Measurements from ENCODE around the gene CHMP2A. TPM values are rescaled to one million over a fixed set of nuclear protein-coding genes. Genes with fewer than 3 reads are reported as not detected.

CHMP2A gene
- total RNA-seq, 2 donors from 2014 or later: 74.8 to 88.8 TPM

- no peaks in the 10 kb centered on the region for H3K9me3 ChIP-seq (ENCODE audit: control insufficient read depth, low read length, poor library complexity, severe bottlenecking)
- peaks cover 45% of the 10 kb centered on the region for H3K4me1 Mint-ChIP-seq
- H3K27me3 Mint-ChIP-seq: no peaks in the 10 kb centered on the region
- peak overlapping the region; percentile 99 for H3K4me3 Mint-ChIP-seq
- DNase-seq (no peak), ATAC-seq (no peak)
- H3K27ac Mint-ChIP-seq: peak overlapping the region; percentile 98
- peaks cover 9% of the 10 kb centered on the region for H3K36me3 Mint-ChIP-seq (ENCODE audit: low read depth)
These were observed 522 bp upstream of the CHMP2A start for GRCh38 chr19:58555369-58555885.

DNA sequence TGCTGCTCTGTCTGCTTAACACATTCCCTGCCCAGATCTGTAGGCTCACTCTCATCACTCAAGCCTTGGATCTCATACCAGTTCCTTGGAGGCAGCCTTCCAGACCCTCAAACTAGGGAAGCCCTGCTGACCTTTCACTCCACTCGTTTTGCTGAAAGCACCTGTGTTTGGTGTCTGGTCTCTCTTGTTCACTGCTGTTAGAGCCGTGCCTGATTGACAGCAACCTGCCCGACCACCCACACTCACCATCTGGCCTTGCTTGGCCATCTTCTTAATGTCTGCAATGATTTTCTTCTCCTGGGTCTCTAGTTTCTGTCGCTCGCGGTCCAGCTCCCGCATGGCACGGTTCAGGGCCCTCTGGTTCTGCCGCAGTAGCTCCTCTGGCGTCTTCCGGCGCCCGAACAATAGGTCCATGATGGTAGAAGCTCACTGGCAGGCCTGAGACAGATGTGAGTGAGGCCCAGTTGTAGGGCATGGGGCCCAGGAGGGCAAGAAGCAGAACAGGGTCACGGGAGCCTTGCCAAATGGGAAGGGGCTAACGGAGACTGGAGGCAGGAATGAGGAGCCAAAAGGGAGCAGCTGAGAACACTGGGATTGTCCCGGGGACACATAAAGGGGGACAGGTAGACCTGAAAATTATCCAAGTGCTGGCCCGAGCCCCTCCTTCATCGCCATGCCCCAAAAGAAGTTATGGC is 959 bp downstream of the CHMP2A start:
- DNase-seq: no peak
- Mint-ChIP-seq H3K36me3 (ENCODE audit: low read depth) (peaks cover 9% of the 10 kb centered on the region), H3K27ac (peak overlapping the region; percentile 98), H3K4me1 (peaks cover 39% of the 10 kb centered on the region), H3K27me3 (no peaks in the 10 kb centered on the region), H3K4me3 (peak overlapping the region; percentile 99)
- no peak for ATAC-seq
- no peaks in the 10 kb centered on the region for H3K9me3 ChIP-seq (ENCODE audit: control insufficient read depth, low read length, poor library complexity, severe bottlenecking)

- no peaks in the 10 kb centered on the region for H3K27me3 Mint-ChIP-seq
- peak overlapping the region; percentile 73 for H3K4me3 Mint-ChIP-seq
- H3K36me3 Mint-ChIP-seq (ENCODE audit: low read depth): peaks cover 12% of the 10 kb centered on the region
- H3K27ac Mint-ChIP-seq: peak overlapping the region; percentile 98
- no peaks in the 10 kb centered on the region for H3K9me3 ChIP-seq (ENCODE audit: control insufficient read depth, low read length, poor library complexity, severe bottlenecking)
- ATAC-seq (no peak), DNase-seq (no peak)
- H3K4me1 Mint-ChIP-seq: peaks cover 39% of the 10 kb centered on the region
These were observed 2.2 kb downstream of the CHMP2A start for GRCh38 chr19:58552655-58553054.

DNA sequence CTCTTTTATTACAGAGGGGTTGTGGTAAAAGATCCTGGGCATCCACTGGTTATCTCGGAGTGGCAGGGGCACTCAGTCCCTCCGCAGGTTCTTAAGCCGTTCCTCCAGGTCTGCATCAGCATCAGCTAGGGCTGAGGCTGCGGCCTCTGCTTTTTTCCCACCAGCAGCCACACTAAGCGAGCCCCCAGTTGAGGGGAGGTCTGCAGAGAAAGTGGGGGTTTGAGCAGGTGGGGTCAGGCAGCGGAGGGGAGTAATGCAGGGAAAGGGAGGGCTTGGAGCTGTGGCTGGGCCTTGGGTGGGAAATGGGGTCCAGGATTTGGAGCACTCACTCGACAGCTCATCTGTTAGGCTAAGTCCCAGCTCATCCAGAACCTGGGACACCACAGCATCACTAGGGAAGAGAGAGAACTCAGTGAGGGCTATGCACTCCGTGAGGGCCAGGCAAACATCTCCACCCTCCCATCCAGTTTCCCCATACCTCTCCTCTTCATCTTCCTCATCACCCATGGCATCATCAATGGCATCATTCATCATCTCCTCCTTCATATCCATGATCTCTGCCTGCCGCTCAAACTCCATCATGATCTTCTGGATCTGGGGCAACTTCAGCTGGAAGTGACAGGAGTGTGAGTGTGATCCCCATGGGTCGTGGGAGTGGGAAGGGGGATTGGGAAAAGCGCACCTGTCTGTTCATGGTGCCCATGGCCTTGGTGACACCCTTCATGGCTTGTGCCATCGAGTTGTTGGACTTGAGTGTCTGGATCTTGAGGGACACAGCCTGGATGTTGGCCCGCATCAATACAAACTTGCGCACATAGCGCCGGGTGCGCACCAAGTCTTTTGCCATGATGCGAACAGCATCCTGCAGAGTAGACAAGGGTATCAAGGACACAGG is 3.1 kb downstream of the CHMP2A start:
- H3K4me3 Mint-ChIP-seq: peak overlapping the region; percentile 73
- peak overlapping the region; percentile 98 for H3K27ac Mint-ChIP-seq
- H3K4me1 Mint-ChIP-seq: peaks cover 35% of the 10 kb centered on the region
- H3K9me3 ChIP-seq (ENCODE audit: control insufficient read depth, low read length, poor library complexity, severe bottlenecking): no peaks in the 10 kb centered on the region
- peaks cover 12% of the 10 kb centered on the region for H3K36me3 Mint-ChIP-seq (ENCODE audit: low read depth)
- DNase-seq: no peak
- no peaks in the 10 kb centered on the region for H3K27me3 Mint-ChIP-seq
- ATAC-seq: no peak

DNA sequence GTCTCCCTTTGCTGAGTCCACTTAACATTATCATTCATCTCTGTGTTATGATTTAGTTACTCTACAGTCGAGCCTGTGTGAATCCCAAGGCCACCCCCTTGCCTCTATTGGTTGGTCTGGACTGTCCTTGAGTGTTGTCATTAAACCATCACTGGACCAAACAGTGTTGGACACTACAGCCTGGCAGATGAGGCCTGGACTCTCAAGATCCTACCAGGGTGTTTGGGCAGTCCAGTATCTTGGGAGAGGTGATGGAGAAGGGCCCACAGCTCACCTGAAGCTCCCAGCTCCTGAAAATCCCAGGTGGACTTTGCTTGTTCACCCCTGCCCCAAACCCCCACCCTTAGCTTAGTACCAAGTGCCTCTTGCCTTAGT is 3.8 kb downstream of the CHMP2A start:
- Mint-ChIP-seq H3K4me3 (no peak overlapping the region), H3K4me1 (peaks cover 37% of the 10 kb centered on the region), H3K27ac (peak overlapping the region; percentile 14), H3K27me3 (no peaks in the 10 kb centered on the region), H3K36me3 (ENCODE audit: low read depth) (peaks cover 16% of the 10 kb centered on the region)
- ATAC-seq: no peak
- no peak for DNase-seq
- H3K9me3 ChIP-seq (ENCODE audit: control insufficient read depth, low read length, poor library complexity, severe bottlenecking): no peaks in the 10 kb centered on the region

GRCh38 chr19:58550362-58551122 is 4.4 kb downstream of the CHMP2A start:
- H3K36me3 Mint-ChIP-seq (ENCODE audit: low read depth): peaks cover 16% of the 10 kb centered on the region

DNA sequence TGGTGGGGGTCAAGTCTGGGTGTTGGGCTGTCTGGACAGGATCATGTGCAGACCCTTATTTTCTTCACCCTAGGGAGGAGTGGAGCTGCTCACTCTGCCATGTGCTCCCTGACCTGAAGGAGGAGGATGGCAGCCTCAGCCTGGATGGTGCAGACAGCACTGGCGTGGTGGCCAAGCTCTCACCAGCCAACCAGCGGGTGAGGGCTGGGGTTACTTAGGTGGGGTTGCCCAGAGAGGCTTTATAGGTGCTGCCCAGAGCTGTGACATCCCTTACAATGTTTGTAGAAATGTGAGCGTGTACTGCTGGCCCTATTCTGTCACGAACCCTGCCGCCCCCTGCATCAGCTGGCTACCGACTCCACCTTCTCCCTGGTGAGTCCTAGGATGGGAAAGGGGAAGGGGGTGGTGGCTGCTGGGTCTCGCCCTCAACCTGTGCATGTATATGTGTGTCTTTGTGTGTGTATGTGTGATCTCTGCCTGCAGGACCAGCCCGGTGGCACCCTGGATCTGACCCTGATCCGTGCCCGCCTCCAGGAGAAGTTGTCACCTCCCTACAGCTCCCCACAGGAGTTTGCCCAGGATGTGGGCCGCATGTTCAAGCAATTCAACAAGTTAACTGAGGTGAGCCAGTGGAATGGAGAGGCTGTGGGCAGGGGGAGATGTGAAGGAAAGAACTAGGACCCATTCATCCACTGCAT is 5.1 kb downstream of the CHMP2A start:
- DNase-seq (no peak), ATAC-seq (no peak)
- H3K4me3 Mint-ChIP-seq: no peak overlapping the region

More at GRCh38 chr19:58550362-58551122, 4.4 kb downstream of the CHMP2A start:
- DNase-seq (no peak), ATAC-seq (no peak)
- no peak overlapping the region for H3K27ac Mint-ChIP-seq
- no peaks in the 10 kb centered on the region for H3K9me3 ChIP-seq (ENCODE audit: control insufficient read depth, low read length, poor library complexity, severe bottlenecking)
- peaks cover 43% of the 10 kb centered on the region for H3K4me1 Mint-ChIP-seq
- no peaks in the 10 kb centered on the region for H3K27me3 Mint-ChIP-seq
- H3K4me3 Mint-ChIP-seq: no peak overlapping the region

DNA sequence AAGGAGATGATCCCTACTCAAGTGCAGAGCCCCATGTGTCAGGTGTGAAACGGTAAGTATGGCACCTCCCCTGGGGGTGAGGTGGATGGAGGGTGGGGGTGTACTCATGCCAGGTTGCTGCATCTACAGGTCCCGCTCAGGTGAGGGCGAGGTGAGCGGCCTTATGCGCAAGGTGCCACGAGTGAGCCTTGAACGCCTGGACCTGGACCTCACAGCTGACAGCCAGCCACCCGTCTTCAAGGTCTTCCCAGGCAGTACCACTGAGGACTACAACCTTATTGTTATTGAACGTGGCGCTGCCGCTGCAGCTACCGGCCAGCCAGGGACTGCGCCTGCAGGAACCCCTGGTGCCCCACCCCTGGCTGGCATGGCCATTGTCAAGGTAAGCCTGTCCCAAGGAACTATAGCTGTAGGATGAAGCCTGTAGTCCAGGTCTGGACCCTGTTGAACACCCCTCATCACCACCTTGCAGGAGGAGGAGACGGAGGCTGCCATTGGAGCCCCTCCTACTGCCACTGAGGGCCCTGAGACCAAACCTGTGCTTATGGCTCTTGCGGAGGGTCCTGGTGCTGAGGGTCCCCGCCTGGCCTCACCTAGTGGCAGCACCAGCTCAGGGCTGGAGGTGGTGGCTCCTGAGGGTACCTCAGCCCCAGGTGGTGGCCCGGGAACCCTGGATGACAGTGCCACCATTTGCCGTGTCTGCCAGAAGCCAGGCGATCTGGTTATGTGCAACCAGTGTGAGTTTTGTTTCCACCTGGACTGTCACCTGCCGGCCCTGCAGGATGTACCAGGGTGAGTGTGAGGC is 5.8 kb downstream of the CHMP2A start:
- DNase-seq (no peak), ATAC-seq (no peak)
- Mint-ChIP-seq H3K27ac (no peak overlapping the region), H3K27me3 (no peaks in the 10 kb centered on the region), H3K4me3 (no peak overlapping the region), H3K36me3 (ENCODE audit: low read depth) (peaks cover 16% of the 10 kb centered on the region), H3K4me1 (peaks cover 38% of the 10 kb centered on the region)
- H3K9me3 ChIP-seq (ENCODE audit: control insufficient read depth, low read length, poor library complexity, severe bottlenecking): no peaks in the 10 kb centered on the region

More for the DNA sequence above, 5.1 kb downstream of the CHMP2A start:
- Mint-ChIP-seq H3K4me1 (peaks cover 42% of the 10 kb centered on the region), H3K27ac (no peak overlapping the region), H3K36me3 (ENCODE audit: low read depth) (peaks cover 16% of the 10 kb centered on the region), H3K27me3 (no peaks in the 10 kb centered on the region)
- H3K9me3 ChIP-seq (ENCODE audit: control insufficient read depth, low read length, poor library complexity, severe bottlenecking): no peaks in the 10 kb centered on the region

DNA sequence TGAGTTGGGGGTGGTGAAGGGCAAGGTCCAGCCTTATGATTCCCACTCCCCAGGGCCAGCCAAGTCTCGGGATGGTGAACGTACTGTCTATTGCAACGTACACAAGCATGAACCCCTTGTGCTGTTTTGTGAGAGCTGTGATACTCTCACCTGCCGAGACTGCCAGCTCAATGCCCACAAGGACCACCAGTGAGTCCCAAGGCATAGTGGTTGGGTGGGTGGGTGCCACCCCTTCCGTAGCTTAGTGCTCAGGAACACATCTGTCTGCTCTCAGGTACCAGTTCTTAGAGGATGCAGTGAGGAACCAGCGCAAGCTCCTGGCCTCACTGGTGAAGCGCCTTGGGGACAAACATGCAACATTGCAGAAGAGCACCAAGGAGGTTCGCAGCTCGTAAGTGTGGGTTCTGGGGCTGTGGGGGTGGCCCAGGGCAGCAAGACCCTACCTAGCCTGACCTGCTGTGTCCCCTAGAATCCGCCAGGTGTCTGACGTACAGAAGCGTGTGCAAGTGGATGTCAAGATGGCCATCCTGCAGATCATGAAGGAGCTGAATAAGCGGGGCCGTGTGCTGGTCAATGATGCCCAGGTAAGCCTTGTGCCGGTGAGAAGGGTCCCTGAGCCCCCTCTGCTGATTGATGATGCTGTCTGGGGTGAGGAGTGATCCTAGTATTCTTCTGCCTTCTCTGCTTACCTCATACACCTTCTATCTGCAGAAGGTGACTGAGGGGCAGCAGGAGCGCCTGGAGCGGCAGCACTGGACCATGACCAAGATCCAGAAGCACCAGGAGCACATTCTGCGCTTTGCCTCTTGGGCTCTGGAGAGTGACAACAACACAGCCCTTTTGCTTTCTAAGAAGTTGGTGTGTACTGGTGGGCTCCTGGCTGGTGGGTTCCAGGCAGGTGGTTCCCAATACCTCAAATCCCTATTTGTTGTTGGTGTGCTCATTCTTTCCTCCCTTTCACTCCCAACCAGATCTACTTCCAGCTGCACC is 7.3 kb downstream of the CHMP2A start:
- H3K4me3 Mint-ChIP-seq: peak overlapping the region; percentile 25

GRCh38 chr19:58546019-58546530 is 8.8 kb downstream of the CHMP2A start:
- peak overlapping the region; percentile 98 for H3K27ac Mint-ChIP-seq
- no peak for ATAC-seq
- H3K4me1 Mint-ChIP-seq: peaks cover 36% of the 10 kb centered on the region
- peaks cover 7% of the 10 kb centered on the region for H3K36me3 Mint-ChIP-seq (ENCODE audit: low read depth)
- DNase-seq: no peak
- H3K4me3 Mint-ChIP-seq: peak overlapping the region; percentile 91
- no peaks in the 10 kb centered on the region for H3K27me3 Mint-ChIP-seq
- H3K9me3 ChIP-seq (ENCODE audit: control insufficient read depth, low read length, poor library complexity, severe bottlenecking): no peaks in the 10 kb centered on the region

More for the DNA sequence above, 7.3 kb downstream of the CHMP2A start:
- ATAC-seq: no peak
- H3K36me3 Mint-ChIP-seq (ENCODE audit: low read depth): peaks cover 12% of the 10 kb centered on the region
- DNase-seq: no peak
- H3K4me1 Mint-ChIP-seq: peaks cover 38% of the 10 kb centered on the region
- H3K27me3 Mint-ChIP-seq: no peaks in the 10 kb centered on the region
- H3K27ac Mint-ChIP-seq: peak overlapping the region; percentile 98
- H3K9me3 ChIP-seq (ENCODE audit: control insufficient read depth, low read length, poor library complexity, severe bottlenecking): no peaks in the 10 kb centered on the region
